HCT116 (cell line): ENCODE measurements around the gene PKHD1. TPM values are rescaled to one million over a fixed set of nuclear protein-coding genes. Genes with fewer than 3 reads are reported as not detected.

ENCODE experiments used
- ATAC-seq: fragments of 200-7000 bp; cut with Tn5 transposase; 2 replicates; pipeline ENCODE4 v1.9.1; 2020; ENCODE audit warnings: mild to moderate bottlenecking, moderate library complexity
- BruUV-seq: library from RNA; stranded (reverse); fragments of 400-500 nt; replicated peaks from 2 replicates; lab custom pipeline; 2021; lab: Mats Ljungman, UMichigan
- CTCF ChIA-PET: fragments of 300-600 bp; sonication (Branson Sonifier 250); formaldehyde crosslinking; loops from one replicate; lab custom pipeline; 2021; ENCODE audit warnings: antibody characterized with exemption; lab: Charles Lee
- POLR2A ChIA-PET: fragments of 300-600, 350-600 bp; sonication (Branson Sonifier 250); formaldehyde crosslinking; loops from one replicate; lab custom pipeline; 2021; ENCODE audit warnings: antibody characterized with exemption; lab: Charles Lee
- RAD21 ChIA-PET, 2 experiments: fragments of 300-600 bp; sonication (Branson Sonifier 250); formaldehyde crosslinking; loops; one replicate each; lab custom pipeline; 2023; ENCODE audit warnings: low total read pairs in 2 of 2; ENCODE audit not compliant: uncharacterized antibody in 2 of 2, unreplicated experiment in 2 of 2, low non-redundant PET in 1 of 2; lab: Charles Lee
- DNase-seq: peaks from one replicate; pipeline ENCODE4 v3.0.0-alpha.2; 2010; ENCODE audit warnings: low read depth, low spot score
- H2AFZ ChIP-seq: fragments of 200-600 bp; shearing (Covaris generic), sonication (generic); 2 replicates; pipeline ENCODE4 v1.6.1; 2017; ENCODE audit warnings: low read depth, mixed run types, mixed read lengths, antibody characterized with exemption, low read length; ENCODE audit not compliant: poor library complexity, severe bottlenecking
- H3K27ac ChIP-seq: 2 replicates; pipeline ENCODE4 v1.5.1; 2012; ENCODE audit warnings: low read depth, low read length
- H3K27me3 ChIP-seq: fragments of 200-600 bp; sonication (generic); 2 replicates; pipeline ENCODE4 v1.6.1; 2016; ENCODE audit warnings: mixed run types, low read length, mixed read lengths; ENCODE audit not compliant: insufficient read depth
- H3K36me3 ChIP-seq, 2 experiments: fragments of 200-500 bp in 1 of 2; fragments of 200-600 bp in 1 of 2; sonication (Bioruptor generic) in 1 of 2; sonication (generic) in 1 of 2; 2 replicates each; pipeline versions ENCODE4 v1.5.1 to v1.6.1; 2014 to 2016; ENCODE audit warnings: low read length in 2 of 2, inconsistent platforms in 1 of 2, mixed read lengths in 1 of 2, mixed run types in 1 of 2; ENCODE audit not compliant: insufficient read depth in 2 of 2, control insufficient read depth in 1 of 2
- H3K4me1 ChIP-seq, 2 experiments: fragments of 200-600 bp in 1 of 2; sonication (generic) in 1 of 2; 2 replicates each; pipeline versions ENCODE4 v1.5.1 to v1.6.1; 2012 to 2017; ENCODE audit warnings: low read length in 2 of 2, inconsistent platforms in 1 of 2, mild to moderate bottlenecking in 1 of 2, mixed read lengths in 1 of 2, mixed run types in 1 of 2, moderate library complexity in 1 of 2; ENCODE audit not compliant: insufficient read depth in 2 of 2, control insufficient read depth in 1 of 2
- H3K4me2 ChIP-seq: fragments of 200-600 bp; sonication (generic); 2 replicates; pipeline ENCODE4 v1.6.1; 2017; ENCODE audit warnings: mixed run types, low read length, mixed read lengths
- H3K4me3 ChIP-seq, 2 experiments: fragments of 200-600 bp in 1 of 2; sonication (generic) in 1 of 2; replicated peaks in 1 of 2; 2 replicates each; pipeline ENCODE4 v1.5.1; 2011 to 2016; ENCODE audit warnings: low read length in 2 of 2, control low read depth in 1 of 2, low read depth in 1 of 2, mild to moderate bottlenecking in 1 of 2, mixed read lengths in 1 of 2, mixed run types in 1 of 2
- H3K79me2 ChIP-seq: fragments of 200-600 bp; sonication (generic); 2 replicates; pipeline ENCODE4 v1.6.1; 2017; ENCODE audit warnings: mild to moderate bottlenecking, mixed run types, low read length, moderate library complexity, mixed read lengths; ENCODE audit not compliant: insufficient read depth
- H3K9ac ChIP-seq: fragments of 200-600 bp; sonication (generic); 2 replicates; pipeline ENCODE4 v1.6.1; 2016; ENCODE audit warnings: low read length, mixed read lengths
- H3K9me2 ChIP-seq: fragments of 200-600 bp; sonication (generic), shearing (Covaris generic); 2 replicates; pipeline ENCODE4 v1.6.1; 2017; ENCODE audit warnings: mixed run types, mild to moderate bottlenecking, moderate library complexity; ENCODE audit not compliant: insufficient read depth
- H3K9me3 ChIP-seq, 2 experiments: fragments of 200-500 bp in 1 of 2; fragments of 200-600 bp in 1 of 2; sonication (Bioruptor generic) in 1 of 2; sonication (generic) in 1 of 2; 2 replicates each; pipeline ENCODE4 v1.6.1; 2014 to 2017; ENCODE audit warnings: low read length in 2 of 2, mixed read lengths in 2 of 2, inconsistent platforms in 1 of 2, low read depth in 1 of 2, mild to moderate bottlenecking in 1 of 2, mixed run types in 1 of 2, moderate library complexity in 1 of 2; ENCODE audit not compliant: control insufficient read depth in 1 of 2, insufficient read depth in 1 of 2
- H4K20me1 ChIP-seq: fragments of 200-600 bp; sonication (generic), shearing (Covaris generic); 2 replicates; pipeline ENCODE4 v1.6.1; 2017; ENCODE audit warnings: mixed run types, mild to moderate bottlenecking, moderate library complexity; ENCODE audit not compliant: insufficient read depth
- CBX3 ChIP-seq: IDR thresholded peaks from 2 replicates; pipeline ENCODE4 v1.6.1; 2012; ENCODE audit warnings: low read depth
- CEBPB ChIP-seq: IDR thresholded peaks from 2 replicates; pipeline ENCODE4 v1.6.1; 2012; ENCODE audit warnings: low read depth
- EGR1 ChIP-seq: IDR thresholded peaks from 2 replicates; pipeline ENCODE4 v1.6.1; 2012; ENCODE audit warnings: low read depth
- ELF1 ChIP-seq: IDR thresholded peaks from 2 replicates; pipeline ENCODE4 v1.6.1; 2012; ENCODE audit warnings: low read depth, borderline replicate concordance
- EZH2 ChIP-seq: fragments of 200-600 bp; sonication (generic); IDR thresholded peaks from 2 replicates; pipeline ENCODE4 v1.6.1; 2017; ENCODE audit warnings: antibody characterized with exemption, mixed run types
- FOSL1 ChIP-seq: IDR thresholded peaks from 2 replicates; pipeline ENCODE4 v1.6.1; 2012; ENCODE audit warnings: low read depth
- POLR2A ChIP-seq: IDR thresholded peaks from 2 replicates; pipeline ENCODE4 v1.7.0; 2011; ENCODE audit warnings: borderline replicate concordance; ENCODE audit not compliant: insufficient read depth, insufficient read length; ENCODE audit errors: extremely low read depth
- RAD21 ChIP-seq: IDR thresholded peaks from 2 replicates; pipeline ENCODE4 v1.6.1; 2012; ENCODE audit warnings: low read depth, mild to moderate bottlenecking
- SIN3A ChIP-seq: IDR thresholded peaks from 2 replicates; pipeline ENCODE4 v1.6.1; 2012; ENCODE audit warnings: low read depth
- SP1 ChIP-seq: IDR thresholded peaks from 2 replicates; pipeline ENCODE4 v1.6.1; 2012; ENCODE audit warnings: low read depth
- SRF ChIP-seq: IDR thresholded peaks from 2 replicates; pipeline ENCODE4 v1.6.1; 2012; ENCODE audit warnings: low read depth
- TCF7L2 ChIP-seq: IDR thresholded peaks from 2 replicates; pipeline ENCODE4 v1.7.0; 2011; ENCODE audit warnings: borderline replicate concordance, inconsistent platforms; ENCODE audit not compliant: insufficient read depth, insufficient read length; ENCODE audit errors: extremely low read depth
- YY1 ChIP-seq: IDR thresholded peaks from 2 replicates; pipeline ENCODE4 v1.6.1; 2011; ENCODE audit warnings: low read length, low read depth, moderate library complexity, mild to moderate bottlenecking; ENCODE audit not compliant: insufficient replicate concordance; ENCODE audit errors: extremely low read depth
- ZNF274 ChIP-seq: fragments of 200-500 bp; sonication (Bioruptor generic); IDR thresholded peaks from 2 replicates; pipeline ENCODE4 v1.6.1; 2014; ENCODE audit warnings: mild to moderate bottlenecking, low read depth, low read length, inconsistent platforms
- intact Hi-C: fragments of 100-400 bp; cut with micrococcal nuclease; formaldehyde crosslinking; loops from 2 replicates; pipeline ENCODE4 v1.10.0; 2022
- total RNA-seq: library from RNA; stranded (reverse); gene quantifications from one replicate; pipeline ENCODE4 v1.2.1, GENCODE V29; 2021; ENCODE audit not compliant: unreplicated experiment
- TF ChIP-seq, protein P1 (sequence below): IDR thresholded peaks from 2 replicates; pipeline ENCODE4 v1.6.1; 2012
- TF ChIP-seq, protein P2 (sequence below): IDR thresholded peaks from 2 replicates; pipeline ENCODE4 v1.6.1; 2011; ENCODE audit warnings: mild to moderate bottlenecking, low read length, moderate library complexity; ENCODE audit not compliant: insufficient replicate concordance; ENCODE audit errors: extremely low read depth
- TF ChIP-seq, protein P3 (sequence below): IDR thresholded peaks from 2 replicates; pipeline ENCODE4 v1.6.1; 2012
- TF ChIP-seq, protein P4 (sequence below): IDR thresholded peaks from 2 replicates; pipeline ENCODE4 v1.6.1; 2012; ENCODE audit warnings: low read depth
- TF ChIP-seq, protein P5 (sequence below), 3 experiments: fragments of 200-600 bp in 1 of 3; sonication (generic) in 1 of 3; IDR thresholded peaks in 2 of 3; conservative IDR thresholded peaks in 1 of 3; 2 replicates each; pipeline ENCODE4 v1.5.1; 2012 to 2017; ENCODE audit warnings: low read depth in 2 of 3, low read length in 2 of 3, antibody characterized with exemption in 1 of 3, borderline replicate concordance in 1 of 3, control low read depth in 1 of 3, mild to moderate bottlenecking in 1 of 3, mixed read lengths in 1 of 3, mixed run types in 1 of 3, moderate library complexity in 1 of 3; ENCODE audit not compliant: insufficient read depth in 1 of 3

The PKHD1 gene
- total RNA-seq, 1 experiment from 2014 or later, result not detected

DNA sequence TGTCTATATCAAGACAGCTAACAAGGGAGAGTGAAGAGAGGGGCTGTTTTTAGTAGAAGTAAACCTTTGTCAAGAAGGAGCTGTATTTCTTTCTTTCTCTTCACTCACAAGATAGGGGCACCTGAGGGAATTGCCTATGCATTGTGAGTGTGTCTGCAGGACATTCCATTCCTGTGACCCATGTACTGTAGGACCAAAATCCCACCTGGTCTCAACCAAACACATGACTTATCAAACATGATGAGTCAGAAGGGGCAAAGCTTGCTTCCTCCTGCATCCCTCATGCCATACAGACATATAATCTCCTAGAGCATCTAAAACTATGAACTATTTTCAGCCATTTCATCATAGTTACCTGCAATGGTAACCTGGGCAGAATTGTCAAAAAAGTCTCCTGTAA, 21.8 kb downstream of the PKHD1 start:
- ChIA-PET CTCF (no interaction called here), RAD21 (no interaction called here), POLR2A (no interaction called here)
- Histone ChIP-seq H4K20me1 (no peaks in the 10 kb centered on the region), H3K27me3 (peaks cover 6% of the 10 kb centered on the region; the same call in 1 of the 2 replicates), H2AFZ (no peak overlapping the region), H3K27ac (no peak overlapping the region), H3K9me2 (no peaks in the 10 kb centered on the region), H3K4me3 (no peak overlapping the region), H3K9me3 (no peaks in the 10 kb centered on the region), H3K4me2 (no peak overlapping the region), H3K9ac (no peak overlapping the region), H3K79me2 (no peaks in the 10 kb centered on the region), H3K4me1 (0 out of 4 replicates have a peak, but pooled peaks cover 0 to 2% of the 10 kb centered on the region in 2 experiments), H3K36me3 (no peaks in the 10 kb centered on the region)
- DNase-seq (no peak), ATAC-seq (no peak)
- TF ChIP-seq CBX3 (no peak), SRF (no peak), POLR2A (no peak), ELF1 (no peak), TCF7L2 (no peak), YY1 (no peak), EGR1 (no peak), EZH2 (no peak), FOSL1 (no peak), ZNF274 (no peak), SP1 (no peak), SIN3A (no peak), RAD21 (no peak), CEBPB (no peak)
- TF ChIP-seq, protein P1, sequence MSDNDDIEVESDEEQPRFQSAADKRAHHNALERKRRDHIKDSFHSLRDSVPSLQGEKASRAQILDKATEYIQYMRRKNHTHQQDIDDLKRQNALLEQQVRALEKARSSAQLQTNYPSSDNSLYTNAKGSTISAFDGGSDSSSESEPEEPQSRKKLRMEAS, result no peak
- TF ChIP-seq, protein P2, sequence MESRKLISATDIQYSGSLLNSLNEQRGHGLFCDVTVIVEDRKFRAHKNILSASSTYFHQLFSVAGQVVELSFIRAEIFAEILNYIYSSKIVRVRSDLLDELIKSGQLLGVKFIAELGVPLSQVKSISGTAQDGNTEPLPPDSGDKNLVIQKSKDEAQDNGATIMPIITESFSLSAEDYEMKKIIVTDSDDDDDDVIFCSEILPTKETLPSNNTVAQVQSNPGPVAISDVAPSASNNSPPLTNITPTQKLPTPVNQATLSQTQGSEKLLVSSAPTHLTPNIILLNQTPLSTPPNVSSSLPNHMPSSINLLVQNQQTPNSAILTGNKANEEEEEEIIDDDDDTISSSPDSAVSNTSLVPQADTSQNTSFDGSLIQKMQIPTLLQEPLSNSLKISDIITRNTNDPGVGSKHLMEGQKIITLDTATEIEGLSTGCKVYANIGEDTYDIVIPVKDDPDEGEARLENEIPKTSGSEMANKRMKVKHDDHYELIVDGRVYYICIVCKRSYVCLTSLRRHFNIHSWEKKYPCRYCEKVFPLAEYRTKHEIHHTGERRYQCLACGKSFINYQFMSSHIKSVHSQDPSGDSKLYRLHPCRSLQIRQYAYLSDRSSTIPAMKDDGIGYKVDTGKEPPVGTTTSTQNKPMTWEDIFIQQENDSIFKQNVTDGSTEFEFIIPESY, result no peak
- TF ChIP-seq, protein P3, sequence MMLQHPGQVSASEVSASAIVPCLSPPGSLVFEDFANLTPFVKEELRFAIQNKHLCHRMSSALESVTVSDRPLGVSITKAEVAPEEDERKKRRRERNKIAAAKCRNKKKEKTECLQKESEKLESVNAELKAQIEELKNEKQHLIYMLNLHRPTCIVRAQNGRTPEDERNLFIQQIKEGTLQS, result no peak
- TF ChIP-seq, protein P4, sequence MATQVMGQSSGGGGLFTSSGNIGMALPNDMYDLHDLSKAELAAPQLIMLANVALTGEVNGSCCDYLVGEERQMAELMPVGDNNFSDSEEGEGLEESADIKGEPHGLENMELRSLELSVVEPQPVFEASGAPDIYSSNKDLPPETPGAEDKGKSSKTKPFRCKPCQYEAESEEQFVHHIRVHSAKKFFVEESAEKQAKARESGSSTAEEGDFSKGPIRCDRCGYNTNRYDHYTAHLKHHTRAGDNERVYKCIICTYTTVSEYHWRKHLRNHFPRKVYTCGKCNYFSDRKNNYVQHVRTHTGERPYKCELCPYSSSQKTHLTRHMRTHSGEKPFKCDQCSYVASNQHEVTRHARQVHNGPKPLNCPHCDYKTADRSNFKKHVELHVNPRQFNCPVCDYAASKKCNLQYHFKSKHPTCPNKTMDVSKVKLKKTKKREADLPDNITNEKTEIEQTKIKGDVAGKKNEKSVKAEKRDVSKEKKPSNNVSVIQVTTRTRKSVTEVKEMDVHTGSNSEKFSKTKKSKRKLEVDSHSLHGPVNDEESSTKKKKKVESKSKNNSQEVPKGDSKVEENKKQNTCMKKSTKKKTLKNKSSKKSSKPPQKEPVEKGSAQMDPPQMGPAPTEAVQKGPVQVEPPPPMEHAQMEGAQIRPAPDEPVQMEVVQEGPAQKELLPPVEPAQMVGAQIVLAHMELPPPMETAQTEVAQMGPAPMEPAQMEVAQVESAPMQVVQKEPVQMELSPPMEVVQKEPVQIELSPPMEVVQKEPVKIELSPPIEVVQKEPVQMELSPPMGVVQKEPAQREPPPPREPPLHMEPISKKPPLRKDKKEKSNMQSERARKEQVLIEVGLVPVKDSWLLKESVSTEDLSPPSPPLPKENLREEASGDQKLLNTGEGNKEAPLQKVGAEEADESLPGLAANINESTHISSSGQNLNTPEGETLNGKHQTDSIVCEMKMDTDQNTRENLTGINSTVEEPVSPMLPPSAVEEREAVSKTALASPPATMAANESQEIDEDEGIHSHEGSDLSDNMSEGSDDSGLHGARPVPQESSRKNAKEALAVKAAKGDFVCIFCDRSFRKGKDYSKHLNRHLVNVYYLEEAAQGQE, result no peak
- TF ChIP-seq, protein P5, sequence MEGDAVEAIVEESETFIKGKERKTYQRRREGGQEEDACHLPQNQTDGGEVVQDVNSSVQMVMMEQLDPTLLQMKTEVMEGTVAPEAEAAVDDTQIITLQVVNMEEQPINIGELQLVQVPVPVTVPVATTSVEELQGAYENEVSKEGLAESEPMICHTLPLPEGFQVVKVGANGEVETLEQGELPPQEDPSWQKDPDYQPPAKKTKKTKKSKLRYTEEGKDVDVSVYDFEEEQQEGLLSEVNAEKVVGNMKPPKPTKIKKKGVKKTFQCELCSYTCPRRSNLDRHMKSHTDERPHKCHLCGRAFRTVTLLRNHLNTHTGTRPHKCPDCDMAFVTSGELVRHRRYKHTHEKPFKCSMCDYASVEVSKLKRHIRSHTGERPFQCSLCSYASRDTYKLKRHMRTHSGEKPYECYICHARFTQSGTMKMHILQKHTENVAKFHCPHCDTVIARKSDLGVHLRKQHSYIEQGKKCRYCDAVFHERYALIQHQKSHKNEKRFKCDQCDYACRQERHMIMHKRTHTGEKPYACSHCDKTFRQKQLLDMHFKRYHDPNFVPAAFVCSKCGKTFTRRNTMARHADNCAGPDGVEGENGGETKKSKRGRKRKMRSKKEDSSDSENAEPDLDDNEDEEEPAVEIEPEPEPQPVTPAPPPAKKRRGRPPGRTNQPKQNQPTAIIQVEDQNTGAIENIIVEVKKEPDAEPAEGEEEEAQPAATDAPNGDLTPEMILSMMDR (IDR thresholded peaks at IDR 0.05 in 2 of 3, conservative IDR thresholded peaks at IDR 0.05 in 1 of 3; ENCODE audit: borderline replicate concordance in 1 of 3, insufficient read depth in 1 of 3, low read depth in 2 of 3, low read length in 2 of 3), result no peak
- intact Hi-C loops, result no loop called here
- no TSS peak for BruUV-seq
